ENCODE measurements around the gene UNCX.

GRCh38 chr7:1241603-1242255, 9.1 kb downstream of the UNCX start:
- TF ChIP-seq CTCF (IDR thresholded peaks at IDR 0.05; ENCODE audit: insufficient read depth, low read length, poor library complexity, severe bottlenecking), result no peak
- TF ChIP-seq EZH2phosphoT487 (conservative IDR thresholded peaks at IDR 0.05; ENCODE audit: low read length), result no peak
